ENCODE data around the gene KANSL1L.

The KANSL1L gene

GRCh38 chr2:210022824-210023223 lies 148.4 kb downstream of the KANSL1L start:
- Histone ChIP-seq H3K27ac (no peak overlapping the region), H3K4me3 (no peak overlapping the region)
- no peak for DNase-seq (ENCODE audit: low spot score)
- no peak for TF ChIP-seq CTCF (IDR thresholded peaks at IDR 0.05)

- no peak for DNase-seq (ENCODE audit: low spot score)
- Histone ChIP-seq H3K4me3 (no peak overlapping the region), H3K27ac (no peak overlapping the region)
- no peak for TF ChIP-seq CTCF (IDR thresholded peaks at IDR 0.05)
These were observed 151.1 kb downstream of the KANSL1L start for GRCh38 chr2:210020138-210020537.

GRCh38 chr2:210009896-210010295 lies 161.3 kb downstream of the KANSL1L start:
- no peak overlapping the region for H3K4me3 ChIP-seq
- H3K27ac ChIP-seq = no peak overlapping the region
- no peak for DNase-seq (ENCODE audit: low spot score)
- TF ChIP-seq CTCF (IDR thresholded peaks at IDR 0.05) = no peak

GRCh38 chr2:210009126-210009525 lies 162.1 kb downstream of the KANSL1L start:
- Histone ChIP-seq H3K27ac (no peak overlapping the region), H3K4me3 (no peak overlapping the region)
- TF ChIP-seq CTCF (IDR thresholded peaks at IDR 0.05) = no peak
- no peak for DNase-seq (ENCODE audit: low spot score)

- no peak for TF ChIP-seq CTCF (IDR thresholded peaks at IDR 0.05)
- H3K27ac ChIP-seq = no peak overlapping the region
- DNase-seq (ENCODE audit: low spot score) = no peak
These were observed 163.3 kb downstream of the KANSL1L start for GRCh38 chr2:210007895-210008294.

GRCh38 chr2:210004881-210005280 lies 166.3 kb downstream of the KANSL1L start:
- DNase-seq (ENCODE audit: low spot score) = no peak
- no peak for TF ChIP-seq CTCF (IDR thresholded peaks at IDR 0.05)
- Histone ChIP-seq H3K27ac (no peak overlapping the region), H3K4me3 (no peak overlapping the region)

More at GRCh38 chr2:210007895-210008294, 163.3 kb downstream of the KANSL1L start:
- no peak overlapping the region for H3K4me3 ChIP-seq

- Histone ChIP-seq H3K27ac (no peak overlapping the region), H3K4me3 (peak overlapping the region; percentile 89)
- TF ChIP-seq CTCF (IDR thresholded peaks at IDR 0.05) = no peak
- DNase-seq (ENCODE audit: low spot score) = no peak
These were observed 167.8 kb downstream of the KANSL1L start for GRCh38 chr2:210003359-210003758.
